GM21381 (cell line): ENCODE data around the gene SLC12A3.

Experiments used
- ATAC-seq: cut with Tn5 transposase; IDR thresholded peaks from one replicate; pipeline ENCODE4 v1.9.1; 2021; ENCODE audit warnings: mild to moderate bottlenecking, moderate library complexity; ENCODE audit not compliant: unreplicated experiment

The SLC12A3 gene, protein sequence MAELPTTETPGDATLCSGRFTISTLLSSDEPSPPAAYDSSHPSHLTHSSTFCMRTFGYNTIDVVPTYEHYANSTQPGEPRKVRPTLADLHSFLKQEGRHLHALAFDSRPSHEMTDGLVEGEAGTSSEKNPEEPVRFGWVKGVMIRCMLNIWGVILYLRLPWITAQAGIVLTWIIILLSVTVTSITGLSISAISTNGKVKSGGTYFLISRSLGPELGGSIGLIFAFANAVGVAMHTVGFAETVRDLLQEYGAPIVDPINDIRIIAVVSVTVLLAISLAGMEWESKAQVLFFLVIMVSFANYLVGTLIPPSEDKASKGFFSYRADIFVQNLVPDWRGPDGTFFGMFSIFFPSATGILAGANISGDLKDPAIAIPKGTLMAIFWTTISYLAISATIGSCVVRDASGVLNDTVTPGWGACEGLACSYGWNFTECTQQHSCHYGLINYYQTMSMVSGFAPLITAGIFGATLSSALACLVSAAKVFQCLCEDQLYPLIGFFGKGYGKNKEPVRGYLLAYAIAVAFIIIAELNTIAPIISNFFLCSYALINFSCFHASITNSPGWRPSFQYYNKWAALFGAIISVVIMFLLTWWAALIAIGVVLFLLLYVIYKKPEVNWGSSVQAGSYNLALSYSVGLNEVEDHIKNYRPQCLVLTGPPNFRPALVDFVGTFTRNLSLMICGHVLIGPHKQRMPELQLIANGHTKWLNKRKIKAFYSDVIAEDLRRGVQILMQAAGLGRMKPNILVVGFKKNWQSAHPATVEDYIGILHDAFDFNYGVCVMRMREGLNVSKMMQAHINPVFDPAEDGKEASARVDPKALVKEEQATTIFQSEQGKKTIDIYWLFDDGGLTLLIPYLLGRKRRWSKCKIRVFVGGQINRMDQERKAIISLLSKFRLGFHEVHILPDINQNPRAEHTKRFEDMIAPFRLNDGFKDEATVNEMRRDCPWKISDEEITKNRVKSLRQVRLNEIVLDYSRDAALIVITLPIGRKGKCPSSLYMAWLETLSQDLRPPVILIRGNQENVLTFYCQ

GRCh38 chr16:56864960-56865359 is at the start of gene SLC12A3:
SLC12A3 (plus strand) TSS chr16:56865207; CDS start chr16:56865236, 29 bp downstream.
- ATAC-seq, result no peak

DNA sequence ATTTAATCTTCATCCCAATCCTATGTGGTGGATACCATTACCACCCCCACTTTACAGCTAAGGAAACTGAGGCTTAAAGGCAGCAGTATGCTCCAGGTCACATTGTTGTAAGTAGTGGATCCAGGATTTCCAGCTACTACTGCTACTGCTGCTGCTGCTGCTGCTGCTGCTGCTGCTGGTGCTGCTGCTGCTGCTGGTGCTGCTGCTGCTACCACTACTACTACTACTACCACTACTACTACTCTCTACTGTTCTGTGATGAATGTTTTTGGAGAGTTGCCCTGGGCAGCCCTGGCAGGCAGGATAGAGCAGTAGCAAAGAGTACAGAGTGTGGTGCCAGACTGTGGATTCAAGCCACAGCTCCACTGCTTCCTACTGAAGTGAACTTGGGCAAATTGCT is 49.3 kb upstream of the SLC12A3 start:
- ATAC-seq, result no peak

DNA sequence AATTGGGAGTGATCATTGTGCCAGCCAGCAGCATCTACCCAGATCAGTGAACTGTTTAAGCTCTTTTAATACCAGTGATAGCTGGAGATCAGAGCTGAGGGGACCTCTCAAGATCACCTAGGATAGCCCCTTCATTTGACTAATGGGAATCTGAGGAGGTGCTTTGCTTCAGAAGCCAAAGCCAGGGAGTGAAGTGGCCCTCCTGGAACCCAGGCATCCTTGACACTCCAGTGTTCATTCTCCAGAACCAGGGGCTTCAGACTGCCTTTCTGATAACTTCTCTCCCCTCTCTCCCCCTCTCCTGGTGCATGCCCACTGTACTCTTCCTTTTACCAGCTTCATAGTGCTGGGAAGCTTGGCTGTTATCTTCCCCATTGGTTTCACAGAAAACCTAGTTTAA is 48.0 kb upstream of the SLC12A3 start:
- ATAC-seq, result no peak

DNA sequence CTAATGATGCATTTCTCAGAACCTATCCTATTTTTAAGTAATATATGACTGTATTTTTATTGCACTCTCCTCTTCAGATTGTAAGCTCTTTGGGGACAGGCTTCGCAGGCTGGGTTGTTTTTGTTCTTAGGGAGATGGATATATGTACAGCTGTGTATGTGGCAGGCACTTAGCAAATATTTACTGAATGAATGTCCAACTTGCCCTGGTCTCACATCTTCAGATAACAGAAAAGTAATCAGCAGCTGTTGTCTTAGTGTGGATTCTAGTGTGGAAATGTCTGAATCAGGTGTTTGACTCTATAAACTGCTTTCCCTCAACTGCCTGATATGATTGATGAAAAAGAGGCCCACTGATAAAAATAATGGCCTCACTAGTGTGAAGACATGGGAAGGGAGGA is 47.1 kb upstream of the SLC12A3 start:
- ATAC-seq, result no peak

- no peak for ATAC-seq
Measured at GRCh38 chr16:56823081-56823733, 41.8 kb upstream of the SLC12A3 start.

DNA sequence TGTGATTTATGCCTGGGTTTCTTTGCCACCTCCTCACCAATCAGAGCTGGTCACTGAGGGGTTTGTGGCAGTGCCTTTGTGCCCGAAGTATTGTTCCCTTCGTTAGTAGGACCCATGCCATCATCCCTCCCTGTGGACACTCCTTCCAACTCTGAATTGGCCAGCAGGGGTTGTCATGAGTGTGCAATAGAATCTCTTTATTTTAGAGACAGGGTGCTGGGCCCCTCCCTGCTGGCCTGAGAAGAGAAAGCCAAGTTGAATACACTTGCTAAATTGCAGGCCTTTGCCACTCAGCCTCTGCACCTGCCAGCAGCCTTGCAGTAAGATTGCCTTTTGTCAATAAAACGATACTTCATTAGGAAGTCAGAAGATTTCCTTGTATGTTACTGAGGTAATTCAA is 40.7 kb upstream of the SLC12A3 start:
- ATAC-seq, result no peak

DNA sequence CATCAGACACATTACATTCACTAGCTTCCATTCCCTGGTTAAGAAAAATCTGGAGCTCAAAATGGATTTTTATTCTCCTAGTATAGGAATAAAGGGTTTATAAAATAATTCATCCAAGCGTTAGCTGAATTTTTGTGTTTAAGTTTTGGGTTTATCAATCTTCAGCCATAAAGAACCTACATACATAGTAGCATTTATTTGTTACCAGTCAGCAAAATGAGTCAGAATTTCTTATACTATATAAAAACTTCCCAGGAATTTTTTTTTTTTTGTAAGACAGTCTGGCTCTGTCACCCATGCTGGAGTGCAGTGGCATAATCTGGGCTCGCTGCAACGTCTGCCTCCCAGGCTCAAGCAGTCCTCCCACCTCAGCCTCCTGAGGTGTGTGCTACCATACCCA is 40.2 kb upstream of the SLC12A3 start:
- ATAC-seq, result no peak

DNA sequence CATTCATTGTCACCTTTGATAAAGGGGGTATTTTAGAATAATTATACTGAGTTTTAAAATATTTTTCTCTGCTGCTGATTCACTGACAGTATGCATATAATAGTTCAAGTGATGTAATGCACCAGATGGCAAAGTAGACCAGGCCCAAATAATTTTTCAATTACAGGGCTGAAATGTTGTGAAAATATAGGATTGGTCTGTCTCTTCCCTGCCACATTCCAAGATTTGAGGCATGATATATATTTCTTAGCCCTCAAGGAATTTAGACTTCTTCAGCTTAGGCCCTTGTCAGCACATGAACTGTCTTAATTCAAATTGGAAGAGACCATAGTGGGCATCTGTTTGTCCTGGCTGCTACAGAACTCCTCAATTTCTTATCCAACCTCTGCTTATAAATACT is 39.2 kb upstream of the SLC12A3 start:
- ATAC-seq, result no peak

DNA sequence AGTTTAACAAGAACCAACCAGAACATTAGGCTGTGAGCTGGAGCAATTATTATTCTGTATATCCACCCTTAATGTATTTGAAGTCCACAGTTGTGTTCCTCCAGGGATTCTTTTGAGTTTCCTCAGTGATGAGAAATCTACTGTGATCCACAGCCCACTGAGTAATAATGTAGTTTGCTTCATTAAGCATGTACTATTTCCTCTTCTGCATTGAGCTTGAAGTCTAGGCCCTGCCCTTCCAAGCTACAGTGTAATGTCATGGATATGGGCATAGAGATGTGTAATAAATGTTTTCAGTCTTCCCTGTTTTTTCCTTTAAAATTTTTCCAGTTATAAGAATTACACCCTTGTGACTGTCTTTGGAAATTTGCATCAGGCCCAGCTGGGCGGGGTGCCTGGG is 36.4 kb upstream of the SLC12A3 start:
- no peak for ATAC-seq

- ATAC-seq, result no peak
Measured at GRCh38 chr16:56830669-56831068, 34.3 kb upstream of the SLC12A3 start.

GRCh38 chr16:56832768-56833167 is 32.2 kb upstream of the SLC12A3 start:
- no peak for ATAC-seq

DNA sequence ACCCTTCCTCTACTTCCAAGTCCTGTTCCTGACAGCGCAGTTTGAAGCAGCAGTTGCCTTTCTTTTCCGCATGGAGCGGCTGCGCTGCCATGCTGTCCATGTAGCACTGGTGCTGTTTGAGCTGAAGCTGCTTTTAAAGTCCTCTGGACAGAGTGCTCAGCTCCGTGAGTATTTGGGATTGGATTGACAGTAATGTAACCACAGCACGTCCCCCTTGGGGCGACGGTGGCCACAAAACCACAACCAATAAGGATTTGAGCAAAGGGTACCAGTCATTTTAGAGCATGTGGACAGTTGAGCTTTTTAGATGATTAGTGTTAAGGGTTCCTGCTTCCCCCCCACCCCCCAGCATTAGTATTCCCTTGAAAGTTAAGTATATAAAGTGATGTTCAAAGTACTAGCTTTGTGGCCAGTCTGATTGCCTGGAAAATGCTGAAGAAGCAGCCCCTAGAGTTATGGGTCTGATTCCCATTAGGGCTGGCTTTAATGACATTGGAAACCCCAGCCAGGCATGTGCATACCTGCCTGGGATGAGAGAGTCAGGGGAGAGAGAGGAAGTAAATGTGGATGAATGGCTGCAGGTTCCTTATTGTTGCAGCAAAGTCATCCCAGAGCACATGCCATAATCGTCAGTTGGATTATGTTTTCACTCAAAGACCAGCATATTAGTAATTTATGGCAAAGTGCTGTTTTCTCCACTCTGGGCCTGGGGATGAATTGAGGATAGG is 31.6 kb upstream of the SLC12A3 start:
- no peak for ATAC-seq

GRCh38 chr16:56835320-56835719 is 29.7 kb upstream of the SLC12A3 start:
- ATAC-seq, result no peak

DNA sequence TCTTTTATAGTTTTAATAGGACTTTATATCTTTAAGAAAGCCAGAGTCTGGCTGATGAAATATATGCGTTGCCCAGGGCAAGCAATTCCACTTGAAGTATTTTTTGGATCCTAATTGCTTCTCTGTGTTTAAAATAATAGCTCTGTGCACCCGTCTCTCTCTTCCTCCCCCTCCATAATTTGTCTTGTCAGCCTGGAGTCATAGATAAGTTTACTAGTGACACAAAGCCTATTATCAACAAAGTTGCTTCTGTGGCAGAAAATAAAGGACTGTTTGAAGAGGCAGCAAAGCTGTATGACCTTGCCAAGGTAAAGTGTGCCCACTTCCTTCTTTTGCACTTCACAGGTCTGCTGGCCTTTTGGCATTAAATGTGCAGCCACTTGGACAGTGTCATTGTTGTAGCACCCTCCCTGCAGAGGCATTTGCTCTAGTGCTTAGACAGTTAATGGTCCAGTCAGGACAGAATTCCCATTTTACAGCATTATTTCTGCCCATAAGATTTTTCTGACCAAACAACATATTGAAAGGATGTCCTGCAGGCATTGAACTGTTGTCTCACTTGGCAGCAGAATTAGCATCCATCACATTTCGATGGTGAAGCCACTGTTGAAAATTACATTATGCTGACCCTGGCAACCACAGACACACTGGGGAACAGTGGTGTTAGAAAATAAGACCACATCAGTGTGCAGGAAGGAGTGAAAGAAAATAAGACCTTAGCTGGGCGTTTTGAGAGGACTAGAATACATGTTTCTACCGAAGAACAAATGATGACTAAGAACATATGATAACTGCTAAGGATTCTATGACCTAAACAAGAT is 28.4 kb upstream of the SLC12A3 start:
- ATAC-seq, result no peak

DNA sequence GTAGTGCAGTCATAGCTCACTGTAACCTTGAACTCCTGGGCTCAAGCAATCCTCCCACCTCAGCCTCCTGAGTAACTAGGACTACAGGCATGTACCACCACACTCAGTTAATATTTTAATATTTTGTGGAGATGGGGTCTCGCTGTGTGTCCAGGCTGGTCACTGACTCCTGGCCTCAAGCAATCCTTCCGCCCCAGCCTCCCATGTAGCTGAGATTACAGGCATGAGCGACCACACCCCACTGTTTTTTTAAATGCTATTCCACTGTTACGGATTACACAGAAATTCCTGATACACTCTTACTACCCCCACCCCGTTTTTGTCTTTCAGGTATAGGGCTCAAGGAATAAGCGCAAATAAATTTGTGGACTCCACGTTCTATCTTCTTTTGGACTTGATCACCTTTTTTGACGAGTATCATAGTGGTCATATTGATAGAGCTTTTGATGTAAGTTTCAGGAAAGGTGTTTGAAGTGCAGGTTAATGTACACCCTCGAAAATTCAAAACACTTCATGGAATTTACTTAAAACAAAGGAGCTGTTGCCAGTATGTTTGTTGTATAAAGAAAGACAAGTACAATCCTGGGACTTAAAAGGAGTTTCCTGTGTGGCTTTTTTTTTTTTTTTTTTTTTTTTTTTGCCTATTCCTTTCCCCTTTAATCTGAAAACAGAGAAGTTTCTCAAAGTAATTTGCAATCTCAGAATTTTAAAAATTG is 26.2 kb upstream of the SLC12A3 start:
- no peak for ATAC-seq

DNA sequence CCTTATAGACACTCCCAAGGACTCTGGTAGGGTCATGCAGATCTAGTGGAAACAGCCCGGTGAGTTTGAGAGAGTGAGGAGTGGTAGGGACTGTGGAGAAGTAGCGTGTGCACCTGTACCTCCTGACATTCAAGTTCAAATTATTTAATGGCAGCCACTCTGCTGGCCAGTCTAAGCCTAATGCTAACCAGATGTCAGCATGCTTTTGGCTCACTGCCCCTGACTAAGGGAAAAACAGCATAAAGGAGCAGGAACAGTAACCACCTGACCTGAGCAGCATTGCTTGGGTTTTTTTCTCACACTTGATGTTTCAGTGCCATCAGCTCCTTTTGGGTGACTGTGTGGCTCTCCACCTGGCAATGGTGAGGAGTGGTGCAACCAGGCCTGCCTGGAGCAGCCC is 23.8 kb upstream of the SLC12A3 start:
- no peak for ATAC-seq

- no peak for ATAC-seq
Measured at GRCh38 chr16:56841659-56842058, 23.3 kb upstream of the SLC12A3 start.

DNA sequence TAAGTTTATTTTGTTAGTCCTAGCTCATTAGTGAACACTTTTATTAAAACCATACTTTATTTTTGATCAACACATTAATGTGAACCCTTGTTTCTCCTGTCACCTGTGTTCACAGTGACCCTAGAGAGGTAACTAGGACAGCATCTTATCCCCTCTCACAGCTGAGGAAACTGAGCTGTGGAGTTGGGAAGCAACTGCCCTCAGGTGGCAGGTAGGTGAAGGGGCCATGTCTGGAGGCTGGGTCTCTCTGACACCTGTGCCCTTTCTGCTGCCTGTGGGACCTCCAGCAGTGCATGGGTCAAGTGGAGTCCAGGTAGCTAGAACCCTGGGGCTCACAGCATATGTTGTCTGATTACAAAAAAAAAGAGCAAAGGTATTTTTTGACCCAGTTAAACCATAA is 22.9 kb upstream of the SLC12A3 start:
- ATAC-seq, result no peak

GRCh38 chr16:56844056-56844455 is 21.0 kb upstream of the SLC12A3 start:
- no peak for ATAC-seq
